Smooth muscle cell (in vitro differentiated cells): ENCODE results near the gene SMAD6. TPM values are rescaled to one million over a fixed set of nuclear protein-coding genes. Genes with fewer than 3 reads are reported as not detected.

ENCODE experiments used
- DNase-seq: peaks from one replicate; lab custom pipeline; 2025; ENCODE audit not compliant: unreplicated experiment; lab: John Stamatoyannopoulos, UW
- H2AFZ ChIP-seq: fragments of 200-600 bp; sonication (generic); 2 replicates; pipeline ENCODE4 v1.6.0; 2016; ENCODE audit warnings: antibody characterized with exemption, low read depth, mild to moderate bottlenecking
- H3F3A ChIP-seq: fragments of 200-600 bp; sonication (generic); 2 replicates; pipeline ENCODE4 v1.6.0; 2017; ENCODE audit warnings: antibody characterized with exemption, low read depth
- H3K27ac ChIP-seq: fragments of 200-600 bp; sonication (generic); 2 replicates; pipeline ENCODE4 v1.5.1; 2016; ENCODE audit warnings: low read depth, mild to moderate bottlenecking
- H3K27me3 ChIP-seq: fragments of 200-600 bp; sonication (generic); 2 replicates; pipeline ENCODE4 v1.6.1; 2016; ENCODE audit warnings: low read depth, mild to moderate bottlenecking
- H3K36me3 ChIP-seq: fragments of 200-600 bp; sonication (generic); 2 replicates; pipeline ENCODE4 v1.5.1; 2016; ENCODE audit warnings: low read depth
- H3K4me1 ChIP-seq: fragments of 200-600 bp; sonication (generic); 2 replicates; pipeline ENCODE4 v1.5.1; 2016; ENCODE audit warnings: low read depth
- H3K4me2 ChIP-seq: fragments of 200-600 bp; sonication (generic); 2 replicates; pipeline ENCODE4 v1.6.0; 2016; ENCODE audit warnings: mild to moderate bottlenecking
- H3K4me3 ChIP-seq: fragments of 200-600 bp; sonication (generic); 2 replicates; pipeline ENCODE4 v1.5.1; 2016; ENCODE audit warnings: mild to moderate bottlenecking
- H3K79me2 ChIP-seq: fragments of 200-600 bp; sonication (generic); 2 replicates; pipeline ENCODE4 v1.6.0; 2016; ENCODE audit warnings: low read depth, mild to moderate bottlenecking
- H3K9ac ChIP-seq: fragments of 200-600 bp; sonication (generic); 2 replicates; pipeline ENCODE4 v1.6.0; 2016; ENCODE audit warnings: low read depth
- H3K9me3 ChIP-seq: fragments of 200-600 bp; sonication (generic); replicated peaks from 2 replicates; pipeline ENCODE4 v1.5.1; 2016; ENCODE audit warnings: low read depth
- H4K20me1 ChIP-seq: fragments of 200-600 bp; sonication (generic); 2 replicates; pipeline ENCODE4 v1.6.0; 2016; ENCODE audit warnings: low read depth
- CTCF ChIP-seq: fragments of 200-600 bp; sonication (generic); IDR thresholded peaks from 2 replicates; pipeline ENCODE4 v1.5.1; 2017; ENCODE audit warnings: borderline replicate concordance, mild to moderate bottlenecking, antibody characterized with exemption; ENCODE audit not compliant: insufficient read depth, poor library complexity, severe bottlenecking
- WGBS: methylation state at CpG from one replicate; pipeline ENCODE4 v1.1.7; 2016; ENCODE audit warnings: low lambda C conversion rate; 5-methylcytosine and 5-hydroxymethylcytosine counted together
- polyA plus RNA-seq: library from polyadenylated mRNA; unstranded; fragments of >200 nt; fragmentation: Nextera tagmentation; extraction: Ambion mirVana; gene quantifications from 2 replicates; pipeline ENCODE4 v1.2.1, GENCODE V29; 2016
- total RNA-seq: library from RNA; depleted of rRNA; stranded (reverse); fragments of >200 nt; gene quantifications from 2 replicates; pipeline ENCODE4 v1.2.3, GENCODE V29; 2014

SMAD6 gene
- total and polyA plus RNA-seq, 2 experiments from 2014 or later = 42.6 to 44.0 TPM

- Histone ChIP-seq H2AFZ (no peak overlapping the region), H3K27me3 (no peaks in the 10 kb centered on the region), H3F3A (no peaks in the 10 kb centered on the region), H4K20me1 (no peaks in the 10 kb centered on the region), H3K4me1 (no peaks in the 10 kb centered on the region), H3K36me3 (no peaks in the 10 kb centered on the region), H3K79me2 (no peaks in the 10 kb centered on the region), H3K9ac (no peak overlapping the region), H3K4me3 (no peak overlapping the region), H3K4me2 (no peak overlapping the region), H3K9me3 (no peaks in the 10 kb centered on the region), H3K27ac (no peak overlapping the region)
- 56% methylated on average over 2 of the region's 2 CpGs for WGBS
- no peak for DNase-seq
- no peak for TF ChIP-seq CTCF
These were observed 117.0 kb downstream of the SMAD6 start for GRCh38 chr15:66819084-66819483.

- Histone ChIP-seq H2AFZ (no peak overlapping the region), H3K4me2 (no peak overlapping the region), H3K9ac (no peak overlapping the region), H3K27me3 (no peaks in the 10 kb centered on the region), H3F3A (no peaks in the 10 kb centered on the region), H3K36me3 (no peaks in the 10 kb centered on the region), H3K9me3 (no peaks in the 10 kb centered on the region), H3K4me1 (no peaks in the 10 kb centered on the region), H3K79me2 (no peaks in the 10 kb centered on the region), H3K27ac (no peak overlapping the region), H3K4me3 (no peak overlapping the region), H4K20me1 (no peaks in the 10 kb centered on the region)
- DNase-seq = no peak
- no peak for TF ChIP-seq CTCF
- WGBS = 94% methylated on average over 5 of the region's 5 CpGs
These were observed 118.6 kb downstream of the SMAD6 start for GRCh38 chr15:66820481-66821176.

GRCh38 chr15:66821307-66821706 is 119.3 kb downstream of the SMAD6 start:
- no peak overlapping the region for H3K9ac ChIP-seq
- H3K79me2 ChIP-seq = no peaks in the 10 kb centered on the region
- H3K4me1 ChIP-seq = no peaks in the 10 kb centered on the region
- H3K4me3 ChIP-seq = no peak overlapping the region
- H2AFZ ChIP-seq = no peak overlapping the region
- no peak overlapping the region for H3K4me2 ChIP-seq
- TF ChIP-seq CTCF = no peak
- no peaks in the 10 kb centered on the region for H3F3A ChIP-seq
- DNase-seq = no peak
- no peaks in the 10 kb centered on the region for H4K20me1 ChIP-seq
- H3K27ac ChIP-seq = no peak overlapping the region
- no peaks in the 10 kb centered on the region for H3K9me3 ChIP-seq
- H3K27me3 ChIP-seq = no peaks in the 10 kb centered on the region
- H3K36me3 ChIP-seq = no peaks in the 10 kb centered on the region
- 26% methylated on average over 4 of the region's 4 CpGs for WGBS

DNA sequence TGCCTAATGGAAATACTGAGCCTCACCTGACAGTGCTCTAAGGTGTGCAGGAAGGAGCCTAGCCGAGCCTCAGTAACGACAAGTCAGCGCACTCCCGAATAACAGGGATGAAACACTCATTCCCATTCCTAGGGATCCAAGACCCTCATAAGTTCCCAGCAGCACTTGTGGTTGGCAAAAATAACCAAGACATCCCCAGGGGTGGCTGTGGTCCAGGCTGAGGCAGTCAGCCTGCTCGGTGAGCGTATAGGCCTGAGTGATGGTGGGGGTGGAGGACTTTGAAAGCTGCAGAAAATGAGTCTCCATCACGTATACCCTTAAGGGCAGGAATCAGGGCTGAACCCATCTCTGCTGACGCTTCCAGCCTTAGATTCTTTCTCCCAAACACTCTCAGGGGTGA is 120.1 kb downstream of the SMAD6 start:
- Histone ChIP-seq H3K27ac (no peak overlapping the region), H3K27me3 (no peaks in the 10 kb centered on the region), H3K9ac (no peak overlapping the region), H2AFZ (no peak overlapping the region), H4K20me1 (no peaks in the 10 kb centered on the region), H3K4me1 (peaks cover 5% of the 10 kb centered on the region), H3K4me2 (no peak overlapping the region), H3K79me2 (no peaks in the 10 kb centered on the region), H3F3A (no peaks in the 10 kb centered on the region), H3K4me3 (no peak overlapping the region), H3K9me3 (no peaks in the 10 kb centered on the region), H3K36me3 (no peaks in the 10 kb centered on the region)
- TF ChIP-seq CTCF = no peak
- WGBS = 84% methylated on average over 8 of the region's 8 CpGs
- DNase-seq = no peak
